SJCRH30 (cell line): ENCODE results near the gene PPM1H. TPM values are rescaled to one million over a fixed set of nuclear protein-coding genes. Genes with fewer than 3 reads are reported as not detected.

ENCODE experiments used
- DNase-seq, 2 experiments: peaks; one replicate each; pipeline ENCODE4 v3.0.0-alpha.2; 2015 to 2020
- H3K27ac ChIP-seq: fragments of 250-450 bp; sonication (Bioruptor Pico); 2 replicates; pipeline ENCODE4 v1.5.1; 2020; ENCODE audit warnings: mild to moderate bottlenecking, moderate library complexity
- H3K27me3 ChIP-seq: fragments of 250-450 bp; sonication (Bioruptor Pico); 2 replicates; pipeline ENCODE4 v1.5.1; 2020; ENCODE audit warnings: mild to moderate bottlenecking, moderate library complexity
- H3K36me3 ChIP-seq: fragments of 250-450 bp; sonication (Bioruptor Pico); 2 replicates; pipeline ENCODE4 v1.5.1; 2020; ENCODE audit warnings: mild to moderate bottlenecking, moderate library complexity
- H3K4me1 ChIP-seq: fragments of 250-450 bp; sonication (Bioruptor Pico); 2 replicates; pipeline ENCODE4 v1.5.1; 2020; ENCODE audit warnings: mild to moderate bottlenecking, moderate library complexity
- H3K4me3 ChIP-seq: fragments of 250-450 bp; sonication (Bioruptor Pico); 2 replicates; pipeline ENCODE4 v1.5.1; 2020; ENCODE audit warnings: mild to moderate bottlenecking, moderate library complexity
- H3K9me3 ChIP-seq: fragments of 250-450 bp; sonication (Bioruptor Pico); replicated peaks from 2 replicates; pipeline ENCODE4 v1.5.1; 2020; ENCODE audit warnings: mild to moderate bottlenecking, moderate library complexity
- total RNA-seq: library from RNA; depleted of rRNA; stranded (reverse); fragments of >200 nt; shearing (Covaris generic); gene quantifications from 2 replicates; pipeline ENCODE4 v1.2.3, GENCODE V29; 2014

The PPM1H gene
- total RNA-seq, 1 experiment from 2014 or later, result 4.1 TPM

- H3K4me3 ChIP-seq, result no peak overlapping the region
- H3K4me1 ChIP-seq, result no peaks in the 10 kb centered on the region
- no peaks in the 10 kb centered on the region for H3K36me3 ChIP-seq
- no peak overlapping the region for H3K27ac ChIP-seq
- H3K9me3 ChIP-seq, result no peaks in the 10 kb centered on the region
- no peaks in the 10 kb centered on the region for H3K27me3 ChIP-seq
- no peak for DNase-seq
Observed at GRCh38 chr12:62657363-62657632, 277.7 kb downstream of the PPM1H start.

GRCh38 chr12:62656591-62657362, 278.2 kb downstream of the PPM1H start:
- Histone ChIP-seq H3K4me3 (no peak overlapping the region), H3K4me1 (no peaks in the 10 kb centered on the region), H3K36me3 (no peaks in the 10 kb centered on the region), H3K27ac (no peak overlapping the region), H3K27me3 (no peaks in the 10 kb centered on the region), H3K9me3 (no peaks in the 10 kb centered on the region)
- no peak for DNase-seq

GRCh38 chr12:62655666-62656151, 279.2 kb downstream of the PPM1H start:
- Histone ChIP-seq H3K4me3 (no peak overlapping the region), H3K36me3 (no peaks in the 10 kb centered on the region), H3K27ac (no peak overlapping the region), H3K27me3 (no peaks in the 10 kb centered on the region), H3K9me3 (no peaks in the 10 kb centered on the region), H3K4me1 (no peaks in the 10 kb centered on the region)
- DNase-seq, result no peak

- DNase-seq, result no peak
- Histone ChIP-seq H3K36me3 (no peaks in the 10 kb centered on the region), H3K4me1 (no peaks in the 10 kb centered on the region), H3K4me3 (no peak overlapping the region), H3K27me3 (no peaks in the 10 kb centered on the region), H3K27ac (no peak overlapping the region), H3K9me3 (no peaks in the 10 kb centered on the region)
Observed at GRCh38 chr12:62654326-62655241, 280.4 kb downstream of the PPM1H start.

- Histone ChIP-seq H3K27ac (no peak overlapping the region), H3K27me3 (no peaks in the 10 kb centered on the region), H3K9me3 (no peaks in the 10 kb centered on the region), H3K4me3 (no peak overlapping the region), H3K36me3 (no peaks in the 10 kb centered on the region), H3K4me1 (no peaks in the 10 kb centered on the region)
- no peak for DNase-seq
Observed at GRCh38 chr12:62653740-62654139, 281.2 kb downstream of the PPM1H start.

- Histone ChIP-seq H3K4me3 (no peak overlapping the region), H3K9me3 (no peaks in the 10 kb centered on the region), H3K4me1 (no peaks in the 10 kb centered on the region), H3K36me3 (no peaks in the 10 kb centered on the region), H3K27ac (no peak overlapping the region), H3K27me3 (no peaks in the 10 kb centered on the region)
- no peak for DNase-seq
Observed at GRCh38 chr12:62653304-62653703, 281.6 kb downstream of the PPM1H start.

GRCh38 chr12:62651138-62651537, 283.8 kb downstream of the PPM1H start:
- Histone ChIP-seq H3K27ac (no peak overlapping the region), H3K36me3 (no peaks in the 10 kb centered on the region), H3K27me3 (no peaks in the 10 kb centered on the region), H3K4me3 (no peak overlapping the region), H3K4me1 (no peaks in the 10 kb centered on the region), H3K9me3 (no peaks in the 10 kb centered on the region)
- DNase-seq, result no peak

- Histone ChIP-seq H3K9me3 (no peaks in the 10 kb centered on the region), H3K27me3 (no peaks in the 10 kb centered on the region), H3K4me3 (no peak overlapping the region), H3K36me3 (no peaks in the 10 kb centered on the region), H3K27ac (no peak overlapping the region), H3K4me1 (no peaks in the 10 kb centered on the region)
- no peak for DNase-seq
Observed at GRCh38 chr12:62649412-62650138, 285.4 kb downstream of the PPM1H start.

- no peaks in the 10 kb centered on the region for H3K36me3 ChIP-seq
- DNase-seq, result no peak
- no peaks in the 10 kb centered on the region for H3K27me3 ChIP-seq
- H3K9me3 ChIP-seq, result no peaks in the 10 kb centered on the region
- H3K27ac ChIP-seq, result no peak overlapping the region
- no peak overlapping the region for H3K4me3 ChIP-seq
- no peaks in the 10 kb centered on the region for H3K4me1 ChIP-seq
Observed at GRCh38 chr12:62647586-62647985, 287.4 kb downstream of the PPM1H start.

GRCh38 chr12:62646566-62646965, 288.4 kb downstream of the PPM1H start:
- no peaks in the 10 kb centered on the region for H3K36me3 ChIP-seq
- H3K9me3 ChIP-seq, result no peaks in the 10 kb centered on the region
- no peak for DNase-seq
- H3K4me1 ChIP-seq, result no peaks in the 10 kb centered on the region
- no peak overlapping the region for H3K4me3 ChIP-seq
- no peak overlapping the region for H3K27ac ChIP-seq
- no peaks in the 10 kb centered on the region for H3K27me3 ChIP-seq

- no peak for DNase-seq
- Histone ChIP-seq H3K4me3 (no peak overlapping the region), H3K9me3 (no peaks in the 10 kb centered on the region), H3K27me3 (no peaks in the 10 kb centered on the region), H3K4me1 (no peaks in the 10 kb centered on the region), H3K36me3 (no peaks in the 10 kb centered on the region), H3K27ac (no peak overlapping the region)
Observed at GRCh38 chr12:62643486-62643885, 291.5 kb downstream of the PPM1H start.

- no peaks in the 10 kb centered on the region for H3K9me3 ChIP-seq
- H3K27me3 ChIP-seq, result no peaks in the 10 kb centered on the region
- H3K4me1 ChIP-seq, result no peaks in the 10 kb centered on the region
- no peak for DNase-seq
- H3K27ac ChIP-seq, result no peak overlapping the region
- H3K36me3 ChIP-seq, result no peaks in the 10 kb centered on the region
- H3K4me3 ChIP-seq, result no peak overlapping the region
Observed at GRCh38 chr12:62642486-62642885, 292.5 kb downstream of the PPM1H start.

GRCh38 chr12:62640910-62641448, 294.0 kb downstream of the PPM1H start:
- Histone ChIP-seq H3K36me3 (no peaks in the 10 kb centered on the region), H3K27me3 (no peaks in the 10 kb centered on the region), H3K27ac (no peak overlapping the region), H3K9me3 (no peaks in the 10 kb centered on the region), H3K4me3 (no peak overlapping the region), H3K4me1 (no peaks in the 10 kb centered on the region)
- no peak for DNase-seq

- no peak for DNase-seq
- no peaks in the 10 kb centered on the region for H3K9me3 ChIP-seq
- H3K27me3 ChIP-seq, result no peaks in the 10 kb centered on the region
- no peaks in the 10 kb centered on the region for H3K4me1 ChIP-seq
- no peaks in the 10 kb centered on the region for H3K36me3 ChIP-seq
- H3K27ac ChIP-seq, result no peak overlapping the region
- H3K4me3 ChIP-seq, result no peak overlapping the region
Observed at GRCh38 chr12:62637679-62638078, 297.3 kb downstream of the PPM1H start.

- Histone ChIP-seq H3K4me3 (no peak overlapping the region), H3K27ac (no peak overlapping the region), H3K27me3 (no peaks in the 10 kb centered on the region), H3K4me1 (no peaks in the 10 kb centered on the region), H3K36me3 (no peaks in the 10 kb centered on the region), H3K9me3 (no peaks in the 10 kb centered on the region)
- DNase-seq, result no peak
Observed at GRCh38 chr12:62635649-62636048, 299.3 kb downstream of the PPM1H start.
